Panc1 (cell line): ENCODE measurements around the gene CDKAL1. TPM values are rescaled to one million over a fixed set of nuclear protein-coding genes. Genes with fewer than 3 reads are reported as not detected.

Experiments
- ATAC-seq: fragments of 200-7000 bp; cut with Tn5 transposase; 2 replicates; pipeline ENCODE4 v1.9.1; 2020; ENCODE audit warnings: mild to moderate bottlenecking, moderate library complexity
- BruUV-seq: library from RNA; stranded (reverse); fragments of 400-500 nt; replicated peaks from 2 replicates; lab custom pipeline; 2021; lab: Mats Ljungman, UMichigan
- CTCF ChIA-PET: fragments of 300-600 bp; sonication (Branson Sonifier 250); formaldehyde crosslinking; loops from one replicate; lab custom pipeline; 2022; ENCODE audit warnings: antibody characterized with exemption; lab: Charles Lee
- POLR2A ChIA-PET: fragments of 300-600 bp; sonication (Branson Sonifier 250); formaldehyde crosslinking; loops from one replicate; lab custom pipeline; 2022; ENCODE audit warnings: antibody characterized with exemption; lab: Charles Lee
- DNase-seq: peaks from one replicate; pipeline ENCODE4 v3.0.0-alpha.2; 2010; ENCODE audit warnings: low read depth, low spot score
- H3K27ac ChIP-seq: 2 replicates; pipeline ENCODE4 v1.5.1; 2011; ENCODE audit warnings: mild to moderate bottlenecking, low read length, inconsistent platforms
- H3K27me3 ChIP-seq: fragments of 200-500 bp; sonication (Bioruptor generic); 2 replicates; pipeline ENCODE4 v1.6.0; 2014; ENCODE audit warnings: low read length, inconsistent platforms; ENCODE audit not compliant: control insufficient read depth, insufficient read depth
- H3K36me3 ChIP-seq: fragments of 200-500 bp; sonication (Bioruptor generic); 2 replicates; pipeline ENCODE4 v1.5.1; 2014; ENCODE audit warnings: inconsistent platforms, mild to moderate bottlenecking, low read length, moderate library complexity; ENCODE audit not compliant: control insufficient read depth, insufficient read depth
- H3K4me1 ChIP-seq: 2 replicates; pipeline ENCODE4 v1.5.1; 2011; ENCODE audit warnings: inconsistent platforms, mild to moderate bottlenecking, low read length, moderate library complexity; ENCODE audit not compliant: control insufficient read depth, insufficient read depth
- H3K4me3 ChIP-seq, 2 experiments: 2 replicates each; pipeline ENCODE4 v1.5.1; 2011 to 2012; ENCODE audit warnings: low read depth in 2 of 2, low read length in 2 of 2, mild to moderate bottlenecking in 2 of 2, inconsistent platforms in 1 of 2, moderate library complexity in 1 of 2
- H3K9me3 ChIP-seq: fragments of 200-500 bp; sonication (Bioruptor generic); 2 replicates; pipeline ENCODE4 v1.5.1; 2014; ENCODE audit warnings: low read depth, mild to moderate bottlenecking, inconsistent platforms, low read length, moderate library complexity; ENCODE audit not compliant: control insufficient read depth, insufficient read depth
- POLR2AphosphoS5 ChIP-seq: IDR thresholded peaks from 2 replicates; pipeline ENCODE4 v1.6.1; 2012; ENCODE audit warnings: mild to moderate bottlenecking, low read depth, low read length, moderate library complexity
- SIN3A ChIP-seq: IDR thresholded peaks from 2 replicates; pipeline ENCODE4 v1.6.1; 2012; ENCODE audit warnings: low read depth, mild to moderate bottlenecking, low read length, moderate library complexity, borderline replicate concordance; ENCODE audit not compliant: insufficient read depth
- TCF7L2 ChIP-seq: IDR thresholded peaks from 2 replicates; pipeline ENCODE4 v1.6.1; 2011; ENCODE audit warnings: mild to moderate bottlenecking, low read depth, low read length, inconsistent platforms
- in situ Hi-C: cut with HindIII; loops from 2 replicates; pipeline ENCODE4 v1.10.0; 2016; ENCODE audit warnings: low sequenced_read_pairs, low pct_unique_long_range_greater_than_20kb
- intact Hi-C: fragments of 100-400 bp; cut with micrococcal nuclease; formaldehyde crosslinking; loops from one replicate; pipeline ENCODE4 v1.10.0; 2022; ENCODE audit not compliant: unreplicated experiment
- total RNA-seq: library from RNA; stranded (reverse); gene quantifications from one replicate; pipeline ENCODE4 v1.2.1, GENCODE V29; 2021; ENCODE audit not compliant: unreplicated experiment
- TF ChIP-seq, protein P1 (sequence below): fragments of 450-650 bp; IDR thresholded peaks from 2 replicates; pipeline ENCODE4 v1.5.1; 2017; ENCODE audit warnings: mild to moderate bottlenecking
- TF ChIP-seq, protein P2 (sequence below), 2 experiments: IDR thresholded peaks; 2 replicates each; pipeline ENCODE4 v1.6.1; 2011 to 2012; ENCODE audit warnings: low read depth in 2 of 2, control low read depth in 1 of 2, low read length in 1 of 2, mild to moderate bottlenecking in 1 of 2, moderate library complexity in 1 of 2; ENCODE audit not compliant: insufficient read depth in 1 of 2

Gene CDKAL1
- total RNA-seq, 1 experiment from 2014 or later = 14.5 TPM

DNA sequence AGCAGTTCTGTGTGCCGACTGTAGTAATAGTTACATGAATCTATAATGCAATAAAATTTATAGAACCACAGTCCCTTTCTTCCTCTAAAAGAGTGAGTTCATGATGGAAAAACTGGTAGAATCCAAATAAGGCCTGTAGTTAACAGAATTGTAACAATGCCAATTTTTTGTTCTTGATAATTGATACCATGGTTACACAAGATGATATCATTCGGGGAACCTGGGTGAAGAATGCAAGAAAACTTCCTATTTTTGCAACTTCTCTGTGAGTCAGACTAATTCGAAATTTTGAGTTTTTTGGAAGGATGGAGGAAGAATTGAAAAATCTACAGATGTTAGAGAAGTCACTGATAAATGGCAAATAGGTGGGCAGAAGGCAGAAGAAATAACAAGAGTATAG lies 381.8 kb downstream of the CDKAL1 start:
- in situ Hi-C loops = no loop called here
- CTCF ChIA-PET = no interaction called here

DNA sequence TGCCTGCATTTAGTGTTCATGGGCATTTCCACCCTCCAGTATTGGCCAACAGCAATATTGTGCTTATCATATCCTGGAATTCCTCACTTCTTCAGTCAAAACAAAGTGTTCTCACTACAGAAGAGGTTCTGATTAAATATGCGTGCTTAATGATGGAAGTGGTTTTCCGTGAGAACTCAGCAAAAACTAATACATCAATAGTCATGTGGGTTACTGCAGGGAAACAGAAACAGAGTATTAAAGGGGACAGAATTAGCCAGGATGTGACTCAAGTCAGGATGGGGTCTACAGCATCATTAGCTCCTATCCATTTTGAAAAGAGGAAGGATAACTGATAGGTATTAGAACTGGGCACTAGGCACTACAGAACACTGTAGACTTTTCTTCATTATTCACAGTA lies 384.6 kb downstream of the CDKAL1 start:
- ATAC-seq (no peak), DNase-seq (no peak)
- no TSS peak for BruUV-seq
- H3K9me3 ChIP-seq = 0 out of 2 replicates have a peak, but pooled peaks cover 5% of the 10 kb centered on the region
- no peaks in the 10 kb centered on the region; the same call in 1 of the 2 replicates for H3K4me1 ChIP-seq
- H3K36me3 ChIP-seq = no peaks in the 10 kb centered on the region
- CTCF ChIA-PET = interaction anchor here (0.6 kb wide), 1 partner anchor 22 kb away, joined by 3 read pairs; no protein-coding TSS in a partner anchor
- H3K4me3 ChIP-seq = no peak overlapping the region
- H3K27me3 ChIP-seq = no peaks in the 10 kb centered on the region
- H3K27ac ChIP-seq = no peak overlapping the region
- in situ Hi-C loops = no loop called here
- intact Hi-C loops = no loop called here
- TF ChIP-seq, protein P1, sequence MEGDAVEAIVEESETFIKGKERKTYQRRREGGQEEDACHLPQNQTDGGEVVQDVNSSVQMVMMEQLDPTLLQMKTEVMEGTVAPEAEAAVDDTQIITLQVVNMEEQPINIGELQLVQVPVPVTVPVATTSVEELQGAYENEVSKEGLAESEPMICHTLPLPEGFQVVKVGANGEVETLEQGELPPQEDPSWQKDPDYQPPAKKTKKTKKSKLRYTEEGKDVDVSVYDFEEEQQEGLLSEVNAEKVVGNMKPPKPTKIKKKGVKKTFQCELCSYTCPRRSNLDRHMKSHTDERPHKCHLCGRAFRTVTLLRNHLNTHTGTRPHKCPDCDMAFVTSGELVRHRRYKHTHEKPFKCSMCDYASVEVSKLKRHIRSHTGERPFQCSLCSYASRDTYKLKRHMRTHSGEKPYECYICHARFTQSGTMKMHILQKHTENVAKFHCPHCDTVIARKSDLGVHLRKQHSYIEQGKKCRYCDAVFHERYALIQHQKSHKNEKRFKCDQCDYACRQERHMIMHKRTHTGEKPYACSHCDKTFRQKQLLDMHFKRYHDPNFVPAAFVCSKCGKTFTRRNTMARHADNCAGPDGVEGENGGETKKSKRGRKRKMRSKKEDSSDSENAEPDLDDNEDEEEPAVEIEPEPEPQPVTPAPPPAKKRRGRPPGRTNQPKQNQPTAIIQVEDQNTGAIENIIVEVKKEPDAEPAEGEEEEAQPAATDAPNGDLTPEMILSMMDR = no peak
- TF ChIP-seq, protein P2, sequence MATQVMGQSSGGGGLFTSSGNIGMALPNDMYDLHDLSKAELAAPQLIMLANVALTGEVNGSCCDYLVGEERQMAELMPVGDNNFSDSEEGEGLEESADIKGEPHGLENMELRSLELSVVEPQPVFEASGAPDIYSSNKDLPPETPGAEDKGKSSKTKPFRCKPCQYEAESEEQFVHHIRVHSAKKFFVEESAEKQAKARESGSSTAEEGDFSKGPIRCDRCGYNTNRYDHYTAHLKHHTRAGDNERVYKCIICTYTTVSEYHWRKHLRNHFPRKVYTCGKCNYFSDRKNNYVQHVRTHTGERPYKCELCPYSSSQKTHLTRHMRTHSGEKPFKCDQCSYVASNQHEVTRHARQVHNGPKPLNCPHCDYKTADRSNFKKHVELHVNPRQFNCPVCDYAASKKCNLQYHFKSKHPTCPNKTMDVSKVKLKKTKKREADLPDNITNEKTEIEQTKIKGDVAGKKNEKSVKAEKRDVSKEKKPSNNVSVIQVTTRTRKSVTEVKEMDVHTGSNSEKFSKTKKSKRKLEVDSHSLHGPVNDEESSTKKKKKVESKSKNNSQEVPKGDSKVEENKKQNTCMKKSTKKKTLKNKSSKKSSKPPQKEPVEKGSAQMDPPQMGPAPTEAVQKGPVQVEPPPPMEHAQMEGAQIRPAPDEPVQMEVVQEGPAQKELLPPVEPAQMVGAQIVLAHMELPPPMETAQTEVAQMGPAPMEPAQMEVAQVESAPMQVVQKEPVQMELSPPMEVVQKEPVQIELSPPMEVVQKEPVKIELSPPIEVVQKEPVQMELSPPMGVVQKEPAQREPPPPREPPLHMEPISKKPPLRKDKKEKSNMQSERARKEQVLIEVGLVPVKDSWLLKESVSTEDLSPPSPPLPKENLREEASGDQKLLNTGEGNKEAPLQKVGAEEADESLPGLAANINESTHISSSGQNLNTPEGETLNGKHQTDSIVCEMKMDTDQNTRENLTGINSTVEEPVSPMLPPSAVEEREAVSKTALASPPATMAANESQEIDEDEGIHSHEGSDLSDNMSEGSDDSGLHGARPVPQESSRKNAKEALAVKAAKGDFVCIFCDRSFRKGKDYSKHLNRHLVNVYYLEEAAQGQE (IDR thresholded peaks at IDR 0.05; ENCODE audit: insufficient read depth in 1 of 2, low read depth in 2 of 2, low read length in 1 of 2) = no peak
- TF ChIP-seq TCF7L2 (no peak), POLR2AphosphoS5 (no peak), SIN3A (no peak)
- POLR2A ChIA-PET = no interaction called here

More for the DNA sequence above, 381.8 kb downstream of the CDKAL1 start:
- intact Hi-C loops = no loop called here
- H3K27ac ChIP-seq = no peak overlapping the region
- TF ChIP-seq, protein P2 (IDR thresholded peaks at IDR 0.05; ENCODE audit: insufficient read depth in 1 of 2, low read depth in 2 of 2, low read length in 1 of 2) = no peak
- TF ChIP-seq TCF7L2 (no peak), POLR2AphosphoS5 (no peak), SIN3A (no peak)
- TF ChIP-seq, protein P1 = no peak
- H3K27me3 ChIP-seq = no peaks in the 10 kb centered on the region
- H3K4me3 ChIP-seq = no peak overlapping the region
- DNase-seq = no peak
- H3K9me3 ChIP-seq = 0 out of 2 replicates have a peak, but pooled peaks cover 5% of the 10 kb centered on the region
- H3K36me3 ChIP-seq = no peaks in the 10 kb centered on the region
- POLR2A ChIA-PET = no interaction called here
- ATAC-seq = no peak
- H3K4me1 ChIP-seq = no peaks in the 10 kb centered on the region
- BruUV-seq = no TSS peak
